Activated CD8-positive, alpha-beta T cell treated with anti-CD3 and anti-CD28 coated beads for 36 hours (primary cell): Measurements from ENCODE around the gene RNASEH2B. TPM values are rescaled to one million over a fixed set of nuclear protein-coding genes. Genes with fewer than 3 reads are reported as not detected.

Experiments used
- ATAC-seq: fragments of 200-7000 bp; cut with Tn5 transposase; one replicate; pipeline ENCODE4 v1.10.0; 2021; ENCODE audit warnings: mild to moderate bottlenecking, moderate library complexity
- CTCF ChIA-PET: fragments of 350-600 bp; sonication (Branson Sonifier 250); formaldehyde crosslinking; loops from one replicate; lab custom pipeline; 2021; ENCODE audit warnings: antibody characterized with exemption; lab: Charles Lee
- POLR2A ChIA-PET: fragments of 350-600 bp; sonication (Branson Sonifier 250); formaldehyde crosslinking; loops from one replicate; lab custom pipeline; 2021; ENCODE audit warnings: antibody characterized with exemption; lab: Charles Lee
- DNase-seq: peaks from one replicate; pipeline ENCODE4 v3.0.0-alpha.2; 2020
- H3K27ac Mint-ChIP-seq: one replicate; pipeline ENCODE4 v1.8.0; 2021; ENCODE audit warnings: mild to moderate bottlenecking, mixed read lengths
- H3K27me3 Mint-ChIP-seq: one replicate; pipeline ENCODE4 v1.8.0; 2021; ENCODE audit warnings: mixed read lengths
- H3K36me3 Mint-ChIP-seq: one replicate; pipeline ENCODE4 v1.8.0; 2021; ENCODE audit warnings: low read depth, mixed read lengths
- H3K4me1 Mint-ChIP-seq: one replicate; pipeline ENCODE4 v1.8.0; 2021; ENCODE audit warnings: low read depth, mixed read lengths
- H3K4me3 Mint-ChIP-seq: one replicate; pipeline ENCODE4 v1.8.0; 2021; ENCODE audit warnings: mild to moderate bottlenecking, moderate library complexity, mixed read lengths
- H3K9me3 Mint-ChIP-seq: one replicate; pipeline ENCODE4 v1.8.0; 2021; ENCODE audit warnings: mixed read lengths
- CTCF ChIP-seq: fragments of 200-600 bp; IDR thresholded peaks from one replicate; pipeline ENCODE4 v1.8.0; 2022; ENCODE audit warnings: antibody characterized with exemption, mild to moderate bottlenecking
- intact Hi-C: fragments of 100-400 bp; cut with micrococcal nuclease; formaldehyde crosslinking; loops from one replicate; pipeline ENCODE4 v1.10.0; 2022
- total RNA-seq, 2 experiments: library from RNA; stranded (reverse); gene quantifications; one replicate each; pipeline ENCODE4 v1.2.3, GENCODE V29; 2021

Gene RNASEH2B
- total RNA-seq, 2 experiments from 2014 or later: 63.5 to 69.4 TPM

- ChIA-PET POLR2A (no interaction called here), CTCF (interaction anchor here (1.1 to 1.3 kb wide), 2 partner anchors 11 to 28 kb away, joined by 3 to 4 read pairs; no protein-coding TSS in a partner anchor)
- no peak for TF ChIP-seq CTCF
- H3K27ac Mint-ChIP-seq: no peak overlapping the region
- intact Hi-C loops: no loop called here
- no peaks in the 10 kb centered on the region for H3K9me3 Mint-ChIP-seq
- no peak for ATAC-seq
- no peaks in the 10 kb centered on the region for H3K36me3 Mint-ChIP-seq
- H3K4me3 Mint-ChIP-seq: no peak overlapping the region
- DNase-seq: no peak
- no peaks in the 10 kb centered on the region for H3K4me1 Mint-ChIP-seq
- no peaks in the 10 kb centered on the region for H3K27me3 Mint-ChIP-seq
Measured at GRCh38 chr13:50883728-50884127, 25.9 kb upstream of the RNASEH2B start.

GRCh38 chr13:50884265-50884664 lies 25.3 kb upstream of the RNASEH2B start:
- intact Hi-C loops: no loop called here
- ChIA-PET POLR2A (no interaction called here), CTCF (interaction anchor here (1.3 kb wide), 1 partner anchor 10 kb away, joined by 3 read pairs; no protein-coding TSS in a partner anchor)
- H3K36me3 Mint-ChIP-seq: no peaks in the 10 kb centered on the region
- H3K4me1 Mint-ChIP-seq: no peaks in the 10 kb centered on the region
- TF ChIP-seq CTCF: no peak
- no peak for ATAC-seq
- H3K4me3 Mint-ChIP-seq: no peak overlapping the region
- no peaks in the 10 kb centered on the region for H3K9me3 Mint-ChIP-seq
- H3K27ac Mint-ChIP-seq: no peak overlapping the region
- H3K27me3 Mint-ChIP-seq: no peaks in the 10 kb centered on the region
- DNase-seq: no peak

- intact Hi-C loops: no loop called here
- no peak for ATAC-seq
- Mint-ChIP-seq H3K9me3 (no peaks in the 10 kb centered on the region), H3K27me3 (no peaks in the 10 kb centered on the region), H3K4me3 (no peak overlapping the region), H3K36me3 (no peaks in the 10 kb centered on the region), H3K4me1 (peaks cover 8% of the 10 kb centered on the region), H3K27ac (no peak overlapping the region)
- ChIA-PET POLR2A (no interaction called here), CTCF (interaction anchor here (0.6 kb wide), 1 partner anchor 25 kb away, joined by 3 read pairs; no protein-coding TSS in a partner anchor)
- TF ChIP-seq CTCF: no peak
- no peak for DNase-seq
Measured at GRCh38 chr13:50887151-50887550, 22.4 kb upstream of the RNASEH2B start.

GRCh38 chr13:50888362-50888761 lies 21.2 kb upstream of the RNASEH2B start:
- no peak overlapping the region for H3K27ac Mint-ChIP-seq
- TF ChIP-seq CTCF: no peak
- ChIA-PET POLR2A (no interaction called here), CTCF (no interaction called here)
- no peak for ATAC-seq
- H3K4me1 Mint-ChIP-seq: peaks cover 15% of the 10 kb centered on the region
- H3K27me3 Mint-ChIP-seq: no peaks in the 10 kb centered on the region
- DNase-seq: no peak
- H3K9me3 Mint-ChIP-seq: no peaks in the 10 kb centered on the region
- no peak overlapping the region for H3K4me3 Mint-ChIP-seq
- intact Hi-C loops: no loop called here
- H3K36me3 Mint-ChIP-seq: no peaks in the 10 kb centered on the region

- DNase-seq (no peak), ATAC-seq (no peak)
- CTCF ChIA-PET: interaction anchor here (1.1 kb wide), 1 partner anchor 22 kb away, joined by 3 read pairs; no protein-coding TSS in a partner anchor
- Mint-ChIP-seq H3K36me3 (peaks cover 4% of the 10 kb centered on the region), H3K27ac (no peak overlapping the region), H3K4me3 (no peak overlapping the region), H3K27me3 (no peaks in the 10 kb centered on the region), H3K9me3 (no peaks in the 10 kb centered on the region), H3K4me1 (peaks cover 24% of the 10 kb centered on the region)
- POLR2A ChIA-PET: no interaction called here
- intact Hi-C loops: no loop called here
- no peak for TF ChIP-seq CTCF
Measured at GRCh38 chr13:50889317-50889716, 20.3 kb upstream of the RNASEH2B start.
